Measurements from ENCODE around the gene MDH2. TPM values are rescaled to one million over a fixed set of nuclear protein-coding genes. Genes with fewer than 3 reads are reported as not detected.

Gene MDH2
- total and polyA plus RNA-seq, 10 of the 15 experiments (the other 5 are each of a cell fraction or from before 2014, with no cell fraction given): 106 to 530 (median 202) TPM

DNA sequence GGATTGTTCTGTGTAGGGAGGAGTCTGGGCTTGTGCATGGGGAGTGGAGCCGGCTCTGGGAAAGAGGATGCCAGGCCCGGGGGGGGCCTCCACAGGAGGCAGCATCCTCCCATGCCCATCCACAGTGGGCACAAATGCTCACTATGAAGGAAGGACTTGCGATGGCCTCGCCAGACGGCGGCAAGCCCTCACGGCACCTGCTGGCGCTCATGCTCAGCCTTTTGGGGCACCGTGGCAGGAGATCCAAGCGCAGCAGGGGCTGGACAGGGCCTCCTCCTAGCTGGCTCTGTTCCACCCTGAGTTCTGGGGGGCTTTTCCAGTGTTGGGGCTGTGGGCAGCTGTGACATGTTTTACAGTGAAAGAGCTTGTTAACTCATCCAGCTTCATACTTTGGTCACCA lies 15.2 kb downstream of the MDH2 start (continued):
- TF ChIP-seq SIX5 (IDR thresholded peaks at IDR 0.05; ENCODE audit: low read depth, low read length, severe bottlenecking) (no peak), SIN3A (IDR thresholded peaks at IDR 0.05; ENCODE audit: low read depth, low read length) (no peak), PAX5 (IDR thresholded peaks at IDR 0.05; ENCODE audit: borderline replicate concordance, low read depth, low read length) (no peak), TCF3 (IDR thresholded peaks at IDR 0.05; ENCODE audit: borderline replicate concordance, insufficient read depth, low read depth, low read length) (no peak), RBBP5 (conservative IDR thresholded peaks at IDR 0.05) (no peak)
- TF ChIP-seq, protein P1, sequence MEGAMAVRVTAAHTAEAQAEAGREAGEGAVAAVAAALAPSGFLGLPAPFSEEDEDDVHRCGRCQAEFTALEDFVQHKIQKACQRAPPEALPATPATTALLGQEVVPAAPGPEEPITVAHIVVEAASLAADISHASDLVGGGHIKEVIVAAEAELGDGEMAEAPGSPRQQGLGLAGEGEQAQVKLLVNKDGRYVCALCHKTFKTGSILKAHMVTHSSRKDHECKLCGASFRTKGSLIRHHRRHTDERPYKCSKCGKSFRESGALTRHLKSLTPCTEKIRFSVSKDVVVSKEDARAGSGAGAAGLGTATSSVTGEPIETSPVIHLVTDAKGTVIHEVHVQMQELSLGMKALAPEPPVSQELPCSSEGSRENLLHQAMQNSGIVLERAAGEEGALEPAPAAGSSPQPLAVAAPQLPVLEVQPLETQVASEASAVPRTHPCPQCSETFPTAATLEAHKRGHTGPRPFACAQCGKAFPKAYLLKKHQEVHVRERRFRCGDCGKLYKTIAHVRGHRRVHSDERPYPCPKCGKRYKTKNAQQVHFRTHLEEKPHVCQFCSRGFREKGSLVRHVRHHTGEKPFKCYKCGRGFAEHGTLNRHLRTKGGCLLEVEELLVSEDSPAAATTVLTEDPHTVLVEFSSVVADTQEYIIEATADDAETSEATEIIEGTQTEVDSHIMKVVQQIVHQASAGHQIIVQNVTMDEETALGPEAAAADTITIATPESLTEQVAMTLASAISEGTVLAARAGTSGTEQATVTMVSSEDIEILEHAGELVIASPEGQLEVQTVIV (IDR thresholded peaks at IDR 0.05; ENCODE audit: borderline replicate concordance, partially characterized antibody): no peak

DNA sequence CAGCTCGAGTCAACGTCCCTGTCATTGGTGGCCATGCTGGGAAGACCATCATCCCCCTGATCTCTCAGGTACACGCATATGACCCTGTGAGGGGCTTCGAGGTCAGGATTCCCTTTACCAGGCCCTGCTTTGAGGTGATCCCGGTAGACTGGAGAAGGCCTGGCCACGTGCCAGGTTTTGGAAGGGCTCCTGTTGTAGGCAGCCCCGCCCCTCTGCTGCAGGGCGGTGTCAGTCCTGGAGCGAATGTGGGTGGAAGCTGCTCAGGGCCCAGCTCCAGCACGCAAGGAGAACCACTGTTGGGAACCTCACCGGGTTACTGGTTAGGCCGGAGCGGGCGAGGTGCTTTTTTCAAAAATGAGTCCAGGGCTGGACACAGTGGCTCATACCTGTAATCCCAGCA lies 15.6 kb downstream of the MDH2 start:
- 94% methylated on average over 14 of the region's 14 CpGs for WGBS (ENCODE audit: insufficient coverage, insufficient replicate concordance, low lambda C conversion rate, missing lambda C conversion rate)
- no peak overlapping the region for H3K4me3 ChIP-seq
- ChIA-PET SMC1A (ENCODE audit: uncharacterized antibody, unreplicated experiment) (interaction anchor here (1.0 kb wide), 1 partner anchor 199 kb away, joined by 3 read pairs; no protein-coding TSS in a partner anchor), CTCF (no interaction called here), POLR2A (interaction anchor here (0.6 kb wide), 1 partner anchor 36 kb away, joined by 3 read pairs; no protein-coding TSS in a partner anchor), RAD21 (ENCODE audit: unreplicated experiment) (no interaction called here)
- in situ Hi-C loops (cut with MboI) (no loop called here), intact Hi-C loops (cut with micrococcal nuclease; ENCODE audit: unreplicated experiment) (no loop called here)
- DNase-seq (ENCODE audit: low read depth, low spot score) (no peak), FAIRE-seq (no peak), ATAC-seq (no peak)
- H4K20me1 ChIP-seq (ENCODE audit: control insufficient read depth, insufficient read depth): no peaks in the 10 kb centered on the region
- no peaks in the 10 kb centered on the region for H3K9me3 ChIP-seq (replicated peaks; ENCODE audit: control insufficient read depth, insufficient read depth, low read length)
- no peaks in the 10 kb centered on the region for H3K79me2 ChIP-seq (ENCODE audit: control insufficient read depth, insufficient read depth, low read length)
- no TSS peak for BruUV-seq (replicated peaks)
- no peaks in the 10 kb centered on the region for H3K27me3 ChIP-seq (replicated peaks in 1 of 2; ENCODE audit: control insufficient read depth in 2 of 2, insufficient read depth in 2 of 2, low read length in 1 of 2)
- H3K36me3 ChIP-seq (ENCODE audit: control insufficient read depth in 2 of 2, insufficient read depth in 2 of 2, low read length in 1 of 2): peaks cover 31 to 58% of the 10 kb centered on the region in 2 experiments
- H3K9ac ChIP-seq (ENCODE audit: control insufficient read depth, insufficient read depth, low read length): no peak overlapping the region
- no peak overlapping the region for H3K4me2 ChIP-seq (ENCODE audit: control insufficient read depth, insufficient read depth)
- no peaks in the 10 kb centered on the region; the same call in 1 of the 2 replicates for H3K4me1 ChIP-seq (ENCODE audit: control insufficient read depth, insufficient read depth, low read length)
- TF ChIP-seq POLR2A (IDR thresholded peaks at IDR 0.05; ENCODE audit: low read depth, low read length) (0 out of 2 replicates have a peak, but pooled peaks have one; percentile 35), ZNF24 (IDR thresholded peaks at IDR 0.05) (no peak)
- H2AFZ ChIP-seq (ENCODE audit: control insufficient read depth, low read depth, low read length): no peak overlapping the region
- no peak overlapping the region for H3K27ac ChIP-seq (ENCODE audit: control insufficient read depth, insufficient read depth)
